Peyer's patch (tissue), 4 donors: ENCODE results near the gene CACNB2.

ENCODE experiments used
- CTCF ChIP-seq, 6 experiments: fragments of 450-650 bp in 4 of 6; fragments of 200-600 bp in 2 of 6; sonication (generic) in 1 of 6; IDR thresholded peaks; one replicate each; pipeline ENCODE4 v1.5.1; 2017 to 2019; ENCODE audit warnings: antibody characterized with exemption in 6 of 6, mild to moderate bottlenecking in 3 of 6, moderate library complexity in 1 of 6
- POLR2A ChIP-seq, 2 donors: fragments of 450-650 bp; IDR thresholded peaks; one replicate each; pipeline ENCODE4 v1.5.1; 2017; ENCODE audit warnings: antibody characterized with exemption in 2 of 2, mild to moderate bottlenecking in 2 of 2, moderate library complexity in 2 of 2

- TF ChIP-seq CTCF (IDR thresholded peaks at IDR 0.05) = no peak
- TF ChIP-seq POLR2A (IDR thresholded peaks at IDR 0.05) = no peak
These were observed 426.0 kb downstream of the CACNB2 start for GRCh38 chr10:18566177-18566576.
